GM18511 (cell line): ENCODE data around the gene SHC4.
"Not testable (repeated sequence)": the region's sequence is repeated elsewhere in the genome, so short reads cannot be mapped to it uniquely, and the experiment has no call there.

Experiments used
- ATAC-seq: cut with Tn5 transposase; IDR thresholded peaks from one replicate; pipeline ENCODE4 v1.9.1; 2021; ENCODE audit warnings: mild to moderate bottlenecking, moderate library complexity; ENCODE audit not compliant: unreplicated experiment

SHC4 gene

DNA sequence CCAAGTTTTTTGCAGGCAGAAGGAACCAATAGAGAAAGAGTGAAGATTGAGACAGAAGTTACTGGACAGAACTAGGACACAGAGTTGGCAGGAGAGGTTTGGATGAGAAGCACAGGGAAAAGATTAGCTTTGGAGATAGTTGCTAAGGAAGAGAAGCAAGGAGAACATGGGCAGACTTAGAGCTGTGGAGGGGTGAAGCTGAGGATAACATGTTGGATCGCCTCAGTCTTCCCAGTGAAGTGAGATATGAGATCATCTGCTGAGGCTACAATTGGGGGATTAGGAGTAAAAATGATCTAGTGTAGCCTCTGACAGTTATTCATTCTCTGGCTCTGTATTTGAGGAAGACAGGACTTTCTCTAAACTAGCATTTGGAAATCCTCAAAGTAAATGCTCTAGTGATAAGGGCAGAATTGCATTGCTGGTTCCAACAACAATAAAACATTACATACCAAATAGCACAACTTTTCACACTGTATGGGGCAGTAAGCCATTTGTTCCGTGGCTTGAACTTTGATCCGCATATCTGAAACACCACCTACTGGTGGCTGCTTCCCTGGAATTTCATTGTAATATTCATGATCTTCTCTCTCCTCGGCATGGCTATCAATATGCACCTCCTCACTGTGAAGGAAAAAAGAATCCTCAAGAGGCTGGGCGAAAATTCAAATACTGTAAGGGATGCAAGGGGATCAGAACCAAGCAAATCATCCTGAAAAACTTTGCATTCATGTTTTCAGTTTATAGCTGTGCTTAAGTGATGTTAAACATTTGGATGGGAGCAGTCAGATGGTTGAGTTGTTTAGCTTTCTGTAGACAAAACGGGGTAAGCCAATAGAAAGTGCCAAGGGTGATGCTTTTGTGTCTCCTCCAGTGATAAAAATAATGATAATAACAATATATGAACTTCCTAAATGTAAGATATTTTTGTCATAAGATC lies 107.9 kb downstream of the SHC4 start:
- ATAC-seq = no peak

DNA sequence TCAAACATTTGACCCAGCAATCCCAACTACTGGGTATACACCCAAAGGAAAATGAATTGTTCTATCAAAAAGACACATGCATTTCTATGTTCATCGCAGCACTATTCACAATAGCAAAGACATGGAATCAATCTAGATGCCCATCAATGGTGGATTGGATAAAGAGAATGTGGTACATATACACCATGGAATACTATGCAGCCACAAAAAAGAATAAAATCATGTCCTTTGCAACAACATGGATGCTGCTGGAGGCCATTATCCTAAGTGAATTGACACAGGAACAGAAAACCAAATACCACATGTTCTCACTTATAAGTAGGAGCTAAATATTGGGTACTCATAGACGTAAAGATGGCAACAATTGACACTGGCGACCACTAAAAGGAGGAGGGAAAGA lies 109.3 kb downstream of the SHC4 start:
- ATAC-seq = not testable (repeated sequence)

DNA sequence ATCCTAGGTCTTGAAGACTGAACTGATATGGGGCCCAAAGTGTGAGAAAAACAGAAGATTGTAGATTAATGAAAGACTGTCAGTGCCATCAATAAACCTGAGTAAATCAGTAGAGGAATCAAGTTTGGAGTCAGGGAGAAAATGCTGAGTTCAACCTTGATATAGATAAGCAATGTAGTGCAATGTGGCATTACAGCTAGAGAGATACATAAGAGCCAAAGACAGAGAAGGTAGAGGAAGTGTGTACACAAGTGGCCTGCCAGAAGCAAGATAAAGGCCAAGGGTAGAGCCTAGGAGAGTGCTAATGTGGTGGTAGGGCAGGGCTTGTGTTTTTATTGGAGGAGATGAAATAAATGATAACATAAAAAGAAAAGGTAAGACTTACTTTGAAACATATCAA lies 111.8 kb downstream of the SHC4 start:
- no peak for ATAC-seq

DNA sequence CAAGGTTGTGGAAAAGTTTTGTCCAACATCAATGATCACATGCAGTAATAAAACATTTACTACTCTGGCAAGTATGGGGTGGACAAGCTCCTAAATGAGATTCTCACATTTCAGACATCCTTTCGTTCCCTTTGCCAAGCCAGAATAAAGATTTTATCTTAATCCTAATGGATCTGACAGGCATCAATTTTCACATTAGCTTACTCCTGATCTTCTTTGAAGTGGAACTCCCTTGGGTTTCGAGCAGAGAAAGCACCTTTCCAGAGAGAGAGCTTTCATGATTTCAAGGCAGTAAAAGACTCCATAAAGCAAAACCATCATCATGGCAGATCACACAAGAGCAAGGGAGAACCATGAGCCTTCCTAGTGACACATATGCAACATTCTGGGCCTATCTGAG lies 113.1 kb downstream of the SHC4 start:
- no peak for ATAC-seq

DNA sequence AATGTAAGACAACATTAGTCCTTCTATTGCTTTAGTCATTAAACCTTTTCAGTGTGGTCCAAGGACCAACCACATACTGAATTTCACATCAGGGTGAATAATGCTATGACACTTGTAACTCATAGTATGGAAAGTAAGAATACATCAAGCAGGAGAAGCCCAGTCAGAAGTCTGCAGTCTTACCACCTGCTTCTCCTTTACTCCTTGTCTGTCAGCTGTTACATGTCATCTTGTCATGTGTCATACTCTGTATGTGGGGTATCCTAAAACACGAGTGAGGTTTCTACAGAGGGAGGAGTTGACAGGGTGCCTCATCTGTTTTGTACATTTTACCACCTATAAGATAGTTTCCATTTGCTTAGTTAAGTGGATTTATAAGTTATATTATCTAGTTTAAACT lies 118.6 kb downstream of the SHC4 start:
- ATAC-seq = no peak

DNA sequence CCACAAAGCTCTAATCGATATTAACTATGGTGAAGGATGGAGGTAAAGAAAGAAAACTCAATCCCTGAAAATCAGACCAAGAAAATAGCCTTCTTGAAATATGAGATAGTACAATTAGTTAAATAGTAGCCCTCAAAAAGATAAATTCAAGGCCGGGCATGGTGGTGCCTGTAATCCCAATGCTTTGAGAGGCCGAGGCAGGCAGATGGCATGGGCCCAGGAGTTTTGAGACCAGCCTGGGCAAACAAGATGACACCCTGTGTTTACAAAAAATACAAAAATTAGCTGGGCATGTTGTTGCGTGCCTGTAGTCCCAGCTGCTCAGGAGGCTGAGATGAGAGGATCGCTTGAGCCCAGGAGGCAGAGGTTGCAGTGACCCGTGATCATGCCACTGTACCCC lies 121.2 kb downstream of the SHC4 start:
- no peak for ATAC-seq

DNA sequence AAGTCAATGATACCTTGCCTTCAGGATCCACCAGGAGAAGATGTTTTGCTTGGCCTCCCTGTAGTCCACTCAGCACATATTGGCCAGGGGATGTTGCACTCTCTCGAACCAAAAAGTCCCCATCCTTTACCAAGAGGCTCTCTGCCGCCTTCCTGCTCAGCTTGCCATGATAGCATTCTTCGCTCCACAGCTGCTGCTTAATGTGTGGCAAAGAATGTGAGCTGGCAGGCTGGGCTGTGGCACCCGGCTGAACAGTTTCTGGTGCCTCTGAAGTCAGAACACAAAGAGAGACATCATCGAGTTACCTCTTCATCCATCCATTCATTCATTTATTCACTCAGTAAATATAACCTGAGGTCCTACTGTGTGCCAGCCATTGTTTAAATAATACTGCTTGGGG lies 129.0 kb downstream of the SHC4 start:
- ATAC-seq = no peak

DNA sequence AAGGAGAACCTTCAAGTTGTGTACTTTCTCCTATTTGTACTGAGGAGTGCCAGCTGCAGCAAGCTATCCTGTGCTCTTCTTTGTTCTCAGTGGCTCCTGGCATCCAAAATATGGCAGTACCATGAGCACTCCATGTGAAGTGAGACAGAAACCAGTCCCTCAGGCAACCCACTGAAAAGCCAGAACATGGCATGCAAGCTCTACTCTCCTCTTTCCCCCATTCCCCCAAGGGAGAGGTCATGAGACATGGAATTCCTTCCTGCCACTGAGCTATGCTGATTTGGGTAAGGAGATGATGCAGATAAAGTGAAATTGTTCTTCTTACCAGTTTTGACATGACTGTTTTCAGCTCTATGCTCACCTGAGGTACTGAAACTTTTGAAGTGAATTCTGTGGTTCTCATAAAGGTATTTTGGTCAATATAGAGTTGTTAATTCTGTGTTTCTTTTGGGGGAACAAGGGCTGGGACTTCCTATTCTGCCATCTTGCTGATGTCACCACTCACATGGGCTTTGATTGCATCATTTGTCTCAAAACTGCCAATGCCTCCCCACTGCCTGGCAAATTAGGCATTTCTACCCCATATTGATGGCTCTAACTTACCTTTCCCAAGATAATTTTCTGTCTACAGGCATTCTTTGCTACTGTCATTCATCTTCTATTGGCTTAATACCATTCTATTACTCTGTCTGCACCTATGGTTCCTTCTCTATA lies 130.0 kb downstream of the SHC4 start:
- no peak for ATAC-seq

DNA sequence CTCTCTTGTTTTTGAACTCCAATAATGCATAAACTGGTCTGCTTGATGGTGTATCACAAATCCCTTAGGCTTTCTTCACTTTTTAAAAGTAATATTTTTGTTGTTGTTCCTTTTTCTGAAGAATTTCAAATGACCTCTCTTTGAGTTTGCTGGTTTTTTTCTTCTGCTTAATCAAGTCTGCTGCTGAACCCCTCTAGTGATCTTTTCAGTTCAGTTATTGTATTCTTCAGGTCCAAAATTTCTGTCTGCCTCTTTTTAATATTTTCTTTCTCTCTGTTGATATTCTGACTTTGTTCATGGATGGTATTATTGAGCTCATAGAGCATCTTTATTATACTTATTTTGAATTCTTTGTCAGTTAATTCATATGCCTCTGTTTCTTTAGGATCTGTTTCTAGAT lies 131.1 kb downstream of the SHC4 start:
- ATAC-seq = no peak

DNA sequence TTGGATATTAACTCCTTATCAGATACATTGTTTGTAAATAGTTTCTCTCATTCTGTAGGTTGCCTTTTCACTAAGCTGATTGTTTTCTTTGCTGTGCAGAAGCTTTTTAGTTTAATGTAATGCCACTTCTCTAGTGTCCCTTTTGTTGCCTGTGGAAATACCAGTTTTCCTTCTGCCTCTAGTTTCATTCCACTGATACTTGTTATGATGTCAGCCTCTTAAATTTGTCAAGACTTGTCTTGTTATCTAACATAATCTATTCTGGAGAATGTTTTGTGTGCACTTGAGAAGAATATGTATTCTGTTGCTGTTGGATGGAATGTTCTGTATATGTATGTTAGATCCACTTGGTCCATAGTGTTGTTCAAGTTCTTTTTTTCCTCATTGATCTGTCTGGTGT lies 134.8 kb downstream of the SHC4 start:
- ATAC-seq = no peak

DNA sequence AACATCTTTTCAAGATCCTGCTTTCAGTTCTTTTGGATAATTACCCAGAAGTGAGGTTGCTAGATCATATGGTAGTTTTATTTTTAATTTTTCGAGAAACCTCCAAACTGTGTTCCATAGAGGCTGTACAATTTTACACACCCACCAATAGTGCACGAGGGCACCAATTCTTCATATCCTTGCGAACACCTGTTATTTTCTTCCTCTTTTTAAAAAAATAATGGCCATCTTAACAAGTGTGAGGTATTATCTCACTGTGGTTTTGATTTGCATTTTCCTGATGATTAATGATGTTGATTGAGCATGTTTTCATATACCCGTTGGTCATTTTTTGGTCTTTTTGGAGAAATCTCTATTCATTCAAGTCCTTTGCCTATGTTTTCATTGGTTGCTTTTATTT lies 135.2 kb downstream of the SHC4 start:
- no peak for ATAC-seq

DNA sequence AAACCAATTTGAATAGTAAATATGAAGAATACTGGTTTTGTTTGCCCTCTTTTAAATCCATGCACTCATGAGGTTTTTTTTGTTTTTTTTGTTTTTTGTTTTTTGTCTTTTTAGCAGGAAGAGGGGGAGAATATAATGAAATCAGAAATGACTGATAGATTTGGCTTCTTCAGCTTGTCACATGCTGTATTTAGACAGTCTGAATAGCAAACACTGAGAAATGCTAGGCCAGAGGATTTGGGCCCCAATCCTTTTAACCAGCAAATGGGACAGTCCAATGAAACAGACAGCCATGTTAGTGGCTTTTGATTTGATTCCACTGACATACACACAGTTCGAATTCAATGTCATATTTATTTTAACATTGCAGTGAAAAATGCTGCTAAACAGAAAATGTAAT lies 138.6 kb downstream of the SHC4 start:
- ATAC-seq = no peak

DNA sequence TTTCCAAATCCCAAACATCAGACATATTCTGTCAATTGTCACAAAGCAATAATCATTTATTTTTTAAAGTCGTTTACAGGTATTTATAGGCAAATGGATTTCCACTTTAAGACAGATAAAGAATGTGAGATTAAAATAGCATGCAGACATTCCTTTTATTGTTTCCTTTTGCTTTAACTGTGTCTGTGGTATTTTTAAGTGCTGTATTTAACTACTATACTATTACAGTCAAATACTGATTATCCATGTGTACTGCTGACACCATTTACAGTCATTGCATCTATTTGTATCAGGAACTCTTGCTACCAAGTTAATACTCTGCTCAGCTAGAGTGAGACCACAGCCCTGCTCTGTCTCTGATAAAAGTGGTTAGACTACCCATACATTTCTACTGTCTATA lies 140.0 kb downstream of the SHC4 start:
- ATAC-seq = no peak

DNA sequence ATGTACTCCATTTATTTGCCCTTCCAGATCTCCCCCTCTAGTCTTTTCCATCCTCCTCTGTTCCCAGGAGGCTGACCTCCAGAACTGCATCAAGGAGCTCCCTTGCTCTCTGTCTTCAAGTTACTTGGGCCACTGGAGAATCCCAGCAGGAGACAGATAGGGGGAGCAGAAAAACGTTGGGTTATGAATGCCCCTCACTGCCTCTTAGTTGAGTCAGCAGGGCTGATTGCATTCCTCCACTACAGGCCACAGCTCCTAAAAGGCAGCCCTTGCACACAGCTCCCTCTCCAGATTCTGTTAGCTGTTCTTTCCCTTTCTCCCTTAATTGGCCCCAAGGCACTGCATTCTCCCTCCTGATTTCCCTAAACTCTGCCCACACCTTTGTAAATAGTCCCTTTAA lies 140.5 kb downstream of the SHC4 start:
- no peak for ATAC-seq

DNA sequence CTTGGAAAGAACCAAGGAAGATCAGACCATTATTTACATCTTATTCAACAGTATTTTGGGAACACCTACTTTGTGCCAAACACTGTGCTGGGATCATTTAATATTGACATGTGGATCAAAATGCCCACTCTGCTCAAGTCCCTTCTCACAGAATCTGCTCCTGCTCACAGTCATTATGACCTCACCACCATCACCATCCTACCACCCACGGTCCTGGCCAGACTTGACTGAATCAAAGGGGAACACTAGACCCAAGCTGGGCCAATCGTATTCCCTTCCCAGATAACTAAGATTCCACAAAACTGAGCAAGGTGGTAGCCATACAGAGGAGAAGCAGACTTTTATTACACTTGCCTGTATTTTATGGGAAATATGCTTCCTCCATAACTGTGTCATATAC lies 149.4 kb downstream of the SHC4 start:
- ATAC-seq = no peak

DNA sequence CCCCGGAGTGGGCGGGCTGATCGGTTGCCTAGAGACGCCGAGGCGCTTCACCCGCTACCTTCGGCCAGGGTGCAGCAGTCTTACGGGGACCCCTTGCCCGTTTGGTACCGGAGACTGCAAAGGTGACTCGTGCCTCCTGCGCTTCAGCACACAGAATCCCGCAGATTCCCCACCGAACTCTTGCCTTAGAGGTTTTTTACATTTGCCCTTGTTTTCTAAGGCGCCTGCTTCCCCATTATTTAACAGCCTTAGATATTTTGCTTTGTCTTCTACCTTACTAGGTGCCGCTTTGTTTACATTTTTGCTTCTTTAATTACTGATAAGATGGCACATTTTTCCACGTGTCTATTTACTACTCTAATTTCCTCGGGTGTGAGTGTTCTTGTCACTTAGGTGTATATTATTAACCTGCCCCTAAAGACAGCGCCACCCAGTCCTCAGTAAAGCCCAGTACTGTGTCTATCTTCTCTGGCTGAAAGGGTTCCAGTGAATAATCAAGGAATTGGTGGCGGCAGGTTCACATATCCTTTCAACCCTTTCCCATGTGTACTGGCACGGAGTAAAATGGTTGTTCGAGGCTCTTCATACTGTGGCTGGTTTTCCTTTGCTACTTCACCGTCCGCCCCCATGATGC lies 152.3 kb downstream of the SHC4 start:
- peak; percentile 13 for ATAC-seq

DNA sequence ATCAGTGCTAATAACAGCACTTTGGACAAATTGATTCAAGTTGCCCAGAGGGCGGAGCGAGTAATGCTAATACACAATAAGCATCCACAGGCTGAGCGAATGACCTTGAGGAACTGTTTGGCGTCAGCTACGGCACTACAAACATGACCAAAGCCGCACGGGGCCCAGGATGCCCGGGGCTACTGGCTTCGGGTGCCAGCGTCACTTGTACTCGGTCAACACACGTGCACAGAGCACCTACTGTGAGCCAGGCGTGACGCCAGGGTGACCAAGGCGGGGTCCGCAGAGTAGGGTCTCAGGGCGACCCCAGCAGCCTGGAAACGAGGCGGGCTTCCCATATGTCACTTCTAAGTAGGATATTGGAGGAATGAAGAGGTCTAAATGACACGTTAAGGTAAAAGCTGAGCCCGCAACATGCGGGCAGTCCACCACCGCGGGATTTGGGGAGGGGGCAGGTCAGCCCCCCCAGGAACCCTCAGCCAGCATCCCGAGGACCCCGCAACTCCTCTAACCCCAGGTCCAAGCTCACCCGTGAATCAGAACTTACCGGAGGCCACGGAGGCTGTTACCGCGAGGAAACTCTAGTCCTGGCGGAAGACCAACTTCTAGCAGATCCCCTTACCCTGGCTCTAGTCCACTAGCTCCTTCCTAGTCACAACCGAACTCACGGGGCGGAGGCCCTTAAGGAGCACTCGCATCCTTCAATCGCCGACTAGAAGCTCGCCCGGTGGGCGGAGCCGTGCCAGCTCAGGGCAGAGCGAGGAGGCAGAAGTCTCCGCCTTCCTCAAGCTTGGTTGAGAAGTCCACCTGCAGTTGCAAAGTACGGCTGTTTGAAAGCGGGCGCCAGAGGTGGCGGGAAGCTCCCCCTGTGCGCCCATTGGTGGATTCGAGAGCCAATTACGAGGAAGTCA lies 153.1 kb downstream of the SHC4 start, which contains the start of gene CEP152:
CEP152 (minus strand) TSS at position 656 of the 911 bp plus-strand sequence. CDS start 5,420 bp downstream, outside the sequence.
- peak; percentile 97 for ATAC-seq

DNA sequence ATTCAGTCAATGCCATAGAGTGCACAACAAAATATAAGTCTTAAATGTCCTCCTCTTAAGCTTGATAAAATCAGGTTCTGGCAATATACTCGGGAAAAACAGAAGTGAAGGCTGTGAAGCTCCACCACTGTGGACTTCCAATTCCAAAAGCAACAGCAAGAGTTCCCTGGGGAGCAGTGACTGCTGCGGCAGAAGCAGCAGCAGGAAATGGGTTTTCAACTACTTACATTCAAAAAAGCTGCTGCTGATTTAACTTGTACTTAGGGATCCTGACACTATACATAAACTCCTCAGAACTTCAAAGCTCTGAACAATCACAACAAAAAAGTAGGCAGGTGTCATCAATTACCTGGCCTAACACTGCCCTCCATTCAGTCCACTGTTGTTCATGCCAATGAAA lies 157.6 kb downstream of the SHC4 start:
- ATAC-seq = no peak

DNA sequence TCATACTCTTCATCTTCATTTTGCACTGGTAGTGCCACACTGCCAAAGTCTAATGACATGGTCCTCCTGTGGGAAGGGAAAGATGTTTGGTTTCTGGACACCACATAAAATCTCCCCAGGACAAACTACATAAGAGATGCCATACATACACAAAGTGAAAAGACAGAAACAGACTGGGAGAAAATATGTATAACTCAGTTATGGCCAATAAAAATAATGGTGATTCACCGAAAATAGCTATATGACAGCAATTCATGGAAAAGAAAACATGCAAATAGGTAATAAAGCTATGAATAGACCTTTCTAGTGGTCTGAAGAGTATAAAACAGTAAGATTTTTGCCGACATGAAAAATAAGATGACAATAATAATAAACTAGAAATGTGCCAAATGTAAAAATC lies 158.1 kb downstream of the SHC4 start:
- ATAC-seq = no peak

DNA sequence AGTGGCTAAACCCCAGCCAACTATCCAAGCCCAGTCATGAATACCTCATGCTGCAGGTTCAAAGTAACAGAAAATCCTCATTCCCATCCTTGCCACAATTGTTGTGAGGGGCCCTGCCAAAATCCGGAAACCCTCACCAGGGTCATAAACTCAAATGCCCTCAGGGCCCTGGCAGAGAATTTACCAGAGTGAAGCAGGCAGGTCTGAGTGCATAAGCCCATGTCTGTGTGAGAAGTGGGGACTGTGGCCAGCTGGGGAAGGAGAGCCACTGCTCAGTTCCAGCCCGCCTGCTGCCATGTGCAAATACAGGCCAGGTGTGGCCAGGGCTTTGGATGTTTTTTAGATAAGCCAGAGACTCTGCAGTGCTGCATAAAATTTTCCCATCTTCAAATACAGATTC lies 159.8 kb downstream of the SHC4 start:
- no peak for ATAC-seq

DNA sequence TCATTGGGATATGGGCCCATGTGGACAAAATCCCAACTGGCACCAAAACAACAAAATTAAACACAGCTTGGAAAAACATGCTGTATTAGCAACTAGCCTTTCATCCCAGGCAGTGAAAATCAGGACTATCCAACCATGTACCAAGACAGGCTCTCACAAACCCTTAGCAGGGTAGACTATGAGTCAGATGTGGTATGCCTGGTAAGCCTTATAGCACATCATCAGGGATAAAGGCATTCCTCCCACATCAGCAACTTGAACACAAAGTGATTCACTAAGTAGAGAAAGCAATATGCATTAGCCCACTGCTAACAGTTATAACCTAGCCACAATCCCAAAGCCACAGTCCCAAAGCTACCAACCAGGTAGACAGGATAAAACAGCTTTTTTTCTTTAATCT lies 160.9 kb downstream of the SHC4 start:
- no peak for ATAC-seq
